Smooth muscle cell (in vitro differentiated cells): ENCODE measurements around the gene VPS39. TPM values are rescaled to one million over a fixed set of nuclear protein-coding genes. Genes with fewer than 3 reads are reported as not detected.

Experiments
- DNase-seq: peaks from one replicate; lab custom pipeline; 2025; ENCODE audit not compliant: unreplicated experiment; lab: John Stamatoyannopoulos, UW
- H2AFZ ChIP-seq: fragments of 200-600 bp; sonication (generic); 2 replicates; pipeline ENCODE4 v1.6.0; 2016; ENCODE audit warnings: antibody characterized with exemption, low read depth, mild to moderate bottlenecking
- H3F3A ChIP-seq: fragments of 200-600 bp; sonication (generic); 2 replicates; pipeline ENCODE4 v1.6.0; 2017; ENCODE audit warnings: antibody characterized with exemption, low read depth
- H3K27ac ChIP-seq: fragments of 200-600 bp; sonication (generic); 2 replicates; pipeline ENCODE4 v1.5.1; 2016; ENCODE audit warnings: low read depth, mild to moderate bottlenecking
- H3K27me3 ChIP-seq: fragments of 200-600 bp; sonication (generic); 2 replicates; pipeline ENCODE4 v1.6.1; 2016; ENCODE audit warnings: low read depth, mild to moderate bottlenecking
- H3K36me3 ChIP-seq: fragments of 200-600 bp; sonication (generic); 2 replicates; pipeline ENCODE4 v1.5.1; 2016; ENCODE audit warnings: low read depth
- H3K4me1 ChIP-seq: fragments of 200-600 bp; sonication (generic); 2 replicates; pipeline ENCODE4 v1.5.1; 2016; ENCODE audit warnings: low read depth
- H3K4me2 ChIP-seq: fragments of 200-600 bp; sonication (generic); 2 replicates; pipeline ENCODE4 v1.6.0; 2016; ENCODE audit warnings: mild to moderate bottlenecking
- H3K4me3 ChIP-seq: fragments of 200-600 bp; sonication (generic); 2 replicates; pipeline ENCODE4 v1.5.1; 2016; ENCODE audit warnings: mild to moderate bottlenecking
- H3K79me2 ChIP-seq: fragments of 200-600 bp; sonication (generic); 2 replicates; pipeline ENCODE4 v1.6.0; 2016; ENCODE audit warnings: low read depth, mild to moderate bottlenecking
- H3K9ac ChIP-seq: fragments of 200-600 bp; sonication (generic); 2 replicates; pipeline ENCODE4 v1.6.0; 2016; ENCODE audit warnings: low read depth
- H3K9me3 ChIP-seq: fragments of 200-600 bp; sonication (generic); replicated peaks from 2 replicates; pipeline ENCODE4 v1.5.1; 2016; ENCODE audit warnings: low read depth
- H4K20me1 ChIP-seq: fragments of 200-600 bp; sonication (generic); 2 replicates; pipeline ENCODE4 v1.6.0; 2016; ENCODE audit warnings: low read depth
- CTCF ChIP-seq: fragments of 200-600 bp; sonication (generic); IDR thresholded peaks from 2 replicates; pipeline ENCODE4 v1.5.1; 2017; ENCODE audit warnings: borderline replicate concordance, mild to moderate bottlenecking, antibody characterized with exemption; ENCODE audit not compliant: insufficient read depth, poor library complexity, severe bottlenecking
- WGBS: methylation state at CpG from one replicate; pipeline ENCODE4 v1.1.7; 2016; ENCODE audit warnings: low lambda C conversion rate; 5-methylcytosine and 5-hydroxymethylcytosine counted together
- polyA plus RNA-seq: library from polyadenylated mRNA; unstranded; fragments of >200 nt; fragmentation: Nextera tagmentation; extraction: Ambion mirVana; gene quantifications from 2 replicates; pipeline ENCODE4 v1.2.1, GENCODE V29; 2016
- total RNA-seq: library from RNA; depleted of rRNA; stranded (reverse); fragments of >200 nt; gene quantifications from 2 replicates; pipeline ENCODE4 v1.2.3, GENCODE V29; 2014

Gene VPS39
- total and polyA plus RNA-seq, 2 experiments from 2014 or later = 35.0 to 41.2 TPM

GRCh38 chr15:42154212-42154941 is 53.7 kb downstream of the VPS39 start:
- Histone ChIP-seq H3K4me2 (no peak overlapping the region), H3K4me1 (no peaks in the 10 kb centered on the region), H3K27ac (no peak overlapping the region), H2AFZ (no peak overlapping the region), H3K79me2 (no peaks in the 10 kb centered on the region), H3K4me3 (no peak overlapping the region), H3F3A (peaks cover 5% of the 10 kb centered on the region), H3K27me3 (no peaks in the 10 kb centered on the region), H3K9me3 (no peaks in the 10 kb centered on the region), H3K9ac (no peak overlapping the region), H3K36me3 (no peaks in the 10 kb centered on the region), H4K20me1 (no peaks in the 10 kb centered on the region)
- no peak for DNase-seq
- TF ChIP-seq CTCF = no peak
- WGBS = 88% methylated on average over 16 of the region's 16 CpGs

DNA sequence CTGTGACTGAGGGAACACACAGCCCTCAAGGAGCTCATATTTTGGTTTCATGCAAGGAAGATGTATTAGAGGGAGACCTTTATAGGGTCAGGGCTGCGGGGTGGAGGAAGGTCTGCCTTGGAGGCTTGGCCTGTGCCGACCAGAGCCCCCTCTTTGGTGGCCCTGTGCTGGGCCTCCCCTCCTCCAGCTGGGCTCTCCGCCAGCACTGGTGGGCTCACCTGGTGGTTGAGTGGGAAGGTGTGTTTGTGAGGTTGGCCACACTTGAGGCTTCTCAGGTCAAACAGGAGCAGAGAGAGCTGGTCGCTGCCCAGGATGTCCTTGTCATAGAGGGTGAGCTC is 54.3 kb downstream of the VPS39 start:
- no peak overlapping the region for H2AFZ ChIP-seq
- H3K79me2 ChIP-seq = no peaks in the 10 kb centered on the region
- no peak overlapping the region for H3K4me2 ChIP-seq
- no peak overlapping the region for H3K4me3 ChIP-seq
- H4K20me1 ChIP-seq = no peaks in the 10 kb centered on the region
- H3K9me3 ChIP-seq = no peaks in the 10 kb centered on the region
- H3K27me3 ChIP-seq = no peaks in the 10 kb centered on the region
- H3K9ac ChIP-seq = no peak overlapping the region
- DNase-seq = no peak
- no peak overlapping the region for H3K27ac ChIP-seq
- H3K36me3 ChIP-seq = no peaks in the 10 kb centered on the region
- no peaks in the 10 kb centered on the region for H3K4me1 ChIP-seq
- WGBS = 92% methylated on average over 4 of the region's 4 CpGs
- peaks cover 4% of the 10 kb centered on the region for H3F3A ChIP-seq
- no peak for TF ChIP-seq CTCF

DNA sequence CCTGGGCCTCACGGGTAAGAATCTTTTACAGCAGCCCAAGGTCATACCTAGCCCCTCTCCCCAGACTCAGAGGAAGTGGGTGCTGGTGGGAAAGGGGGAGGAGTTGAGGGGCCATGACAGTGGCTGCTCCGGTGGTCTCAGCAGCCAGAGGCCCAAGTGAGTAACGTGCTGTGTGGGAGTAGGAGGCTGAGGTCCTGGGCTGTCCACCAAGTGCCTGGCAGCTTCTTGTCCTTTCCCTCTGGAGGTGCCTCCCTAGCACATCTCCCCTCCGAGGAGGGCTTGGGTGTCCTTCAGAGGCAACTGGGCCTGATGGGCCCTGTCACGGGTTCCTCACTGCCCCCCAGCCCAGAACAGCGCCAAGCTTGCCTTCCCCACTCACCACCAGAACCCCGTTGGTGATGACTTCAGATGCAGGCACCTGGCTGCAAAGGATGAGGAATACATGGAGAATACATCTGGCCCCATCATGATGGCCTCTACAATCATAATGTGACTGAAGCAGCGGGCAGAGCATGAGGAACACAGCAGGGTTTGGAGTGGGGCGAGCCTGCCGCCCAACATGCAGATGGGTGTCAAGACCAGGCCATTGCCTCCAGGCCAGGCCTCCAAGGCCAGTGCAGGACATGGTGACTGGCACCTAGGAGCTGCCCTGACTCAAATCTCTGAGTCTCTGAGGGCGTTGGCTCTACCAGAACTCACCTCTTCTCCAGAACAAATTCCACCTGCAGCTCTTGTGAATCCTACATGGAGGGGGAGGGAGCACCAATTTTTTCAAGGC is 55.0 kb downstream of the VPS39 start:
- no peaks in the 10 kb centered on the region for H4K20me1 ChIP-seq
- H3K36me3 ChIP-seq = no peaks in the 10 kb centered on the region
- no peaks in the 10 kb centered on the region for H3F3A ChIP-seq
- no peaks in the 10 kb centered on the region for H3K27me3 ChIP-seq
- H3K79me2 ChIP-seq = no peaks in the 10 kb centered on the region
- no peak overlapping the region for H3K4me2 ChIP-seq
- no peaks in the 10 kb centered on the region for H3K4me1 ChIP-seq
- H2AFZ ChIP-seq = no peak overlapping the region
- no peak overlapping the region for H3K9ac ChIP-seq
- no peak for DNase-seq
- no peak overlapping the region for H3K27ac ChIP-seq
- 87% methylated on average over 11 of the region's 11 CpGs for WGBS
- TF ChIP-seq CTCF = no peak
- H3K4me3 ChIP-seq = no peak overlapping the region
- H3K9me3 ChIP-seq = no peaks in the 10 kb centered on the region
